Neuronal stem cell (in vitro differentiated cells): ENCODE measurements around the gene IFNB1.

Experiments
- DNase-seq: peaks from one replicate; pipeline ENCODE4 v3.0.0-alpha.2; 2013; ENCODE audit warnings: low spot score
- H2AFZ ChIP-seq: one replicate; pipeline ENCODE4 v1.6.1; 2013; ENCODE audit warnings: mild to moderate bottlenecking, low read length, inconsistent platforms
- H2AK5ac ChIP-seq: 2 replicates; pipeline ENCODE4 v1.6.1; 2013; ENCODE audit warnings: low read depth, mild to moderate bottlenecking, inconsistent platforms, low read length, moderate library complexity, mixed read lengths
- H2BK120ac ChIP-seq: 2 replicates; pipeline ENCODE4 v1.6.1; 2013; ENCODE audit warnings: low read depth, mild to moderate bottlenecking, inconsistent platforms, low read length, moderate library complexity, mixed read lengths
- H2BK12ac ChIP-seq: one replicate; pipeline ENCODE4 v1.6.1; 2013; ENCODE audit warnings: low read length, inconsistent platforms
- H2BK15ac ChIP-seq: 2 replicates; pipeline ENCODE4 v1.6.1; 2013; ENCODE audit warnings: mild to moderate bottlenecking, low read length, inconsistent platforms, mixed read lengths
- H2BK5ac ChIP-seq: one replicate; pipeline ENCODE4 v1.6.1; 2013; ENCODE audit warnings: inconsistent platforms, mild to moderate bottlenecking, low read length, moderate library complexity
- H3K14ac ChIP-seq: one replicate; pipeline ENCODE4 v1.6.1; 2013; ENCODE audit warnings: low read length, inconsistent platforms
- H3K18ac ChIP-seq: 2 replicates; pipeline ENCODE4 v1.6.1; 2013; ENCODE audit warnings: low read length, inconsistent platforms
- H3K23ac ChIP-seq: 2 replicates; pipeline ENCODE4 v1.6.1; 2013; ENCODE audit warnings: low read depth, mild to moderate bottlenecking, mixed read lengths, low read length, inconsistent platforms; ENCODE audit not compliant: poor library complexity
- H3K27ac ChIP-seq: replicated peaks from 3 replicates; pipeline ENCODE4 v1.5.1; 2013; ENCODE audit warnings: low read length, inconsistent platforms
- H3K27me3 ChIP-seq, 3 experiments: 2 replicates each; pipeline ENCODE4 v1.6.1; 2013; ENCODE audit warnings: low read length in 3 of 3, mild to moderate bottlenecking in 2 of 3, inconsistent platforms in 1 of 3, low read depth in 1 of 3, mixed read lengths in 1 of 3, moderate library complexity in 1 of 3; ENCODE audit not compliant: control insufficient read depth in 3 of 3, insufficient read depth in 3 of 3
- H3K36me3 ChIP-seq, 2 donors: replicated peaks in 1 of 2; 2 replicates each; pipeline ENCODE4 v1.6.1; 2013; ENCODE audit warnings: low read length in 2 of 2; ENCODE audit not compliant: control insufficient read depth in 2 of 2, insufficient read depth in 2 of 2
- H3K4ac ChIP-seq: 2 replicates; pipeline ENCODE4 v1.6.1; 2013; ENCODE audit warnings: inconsistent platforms, mild to moderate bottlenecking, low read length, moderate library complexity
- H3K4me1 ChIP-seq, 2 donors: 1 replicate in 1 of 2; 2 replicates in 1 of 2; pipeline ENCODE4 v1.6.1; 2013; ENCODE audit warnings: low read length in 2 of 2, low read depth in 1 of 2; ENCODE audit not compliant: control insufficient read depth in 2 of 2, insufficient read depth in 1 of 2
- H3K4me2 ChIP-seq: one replicate; pipeline ENCODE4 v1.6.1; 2013; ENCODE audit warnings: mild to moderate bottlenecking, low read length, inconsistent platforms; ENCODE audit not compliant: insufficient read depth, poor library complexity, severe bottlenecking
- H3K4me3 ChIP-seq, 2 donors: 2 replicates each; pipeline ENCODE4 v1.5.1; 2013; ENCODE audit warnings: low read length in 2 of 2, mild to moderate bottlenecking in 2 of 2, inconsistent platforms in 1 of 2, moderate library complexity in 1 of 2
- H3K79me1 ChIP-seq: one replicate; pipeline ENCODE4 v1.6.1; 2013; ENCODE audit warnings: low read depth, mild to moderate bottlenecking, inconsistent platforms, low read length, moderate library complexity
- H3K9ac ChIP-seq: one replicate; pipeline ENCODE4 v1.6.1; 2013; ENCODE audit warnings: mild to moderate bottlenecking, low read depth, low read length, inconsistent platforms; ENCODE audit not compliant: poor library complexity
- H3K9me3 ChIP-seq, 2 donors: replicated peaks in 1 of 2; 2 replicates each; pipeline versions ENCODE3 to v1.6.1; 2013; ENCODE audit warnings: low read length in 2 of 2, mild to moderate bottlenecking in 2 of 2, inconsistent platforms in 1 of 2, low read depth in 1 of 2, mixed read lengths in 1 of 2, moderate library complexity in 1 of 2; ENCODE audit not compliant: control insufficient read depth in 2 of 2, insufficient read depth in 1 of 2
- H4K8ac ChIP-seq: one replicate; pipeline ENCODE4 v1.6.1; 2013; ENCODE audit warnings: low read depth, mild to moderate bottlenecking, inconsistent platforms, low read length, moderate library complexity
- H4K91ac ChIP-seq: one replicate; pipeline ENCODE4 v1.6.1; 2013; ENCODE audit warnings: low read length, low read depth, mild to moderate bottlenecking, inconsistent platforms; ENCODE audit not compliant: poor library complexity
- WGBS, 2 donors: extraction: QIAGEN DNeasy Blood & Tissue Kit; methylation state at CpG; one replicate each; pipeline ENCODE4 v1.1.7; 2013; ENCODE audit warnings: missing lambda C conversion rate in 2 of 2, mixed read lengths in 1 of 2; ENCODE audit not compliant: insufficient read length in 2 of 2, insufficient replicate concordance in 1 of 2; ENCODE audit errors: extremely low coverage in 2 of 2; 5-methylcytosine and 5-hydroxymethylcytosine counted together

Gene IFNB1

DNA sequence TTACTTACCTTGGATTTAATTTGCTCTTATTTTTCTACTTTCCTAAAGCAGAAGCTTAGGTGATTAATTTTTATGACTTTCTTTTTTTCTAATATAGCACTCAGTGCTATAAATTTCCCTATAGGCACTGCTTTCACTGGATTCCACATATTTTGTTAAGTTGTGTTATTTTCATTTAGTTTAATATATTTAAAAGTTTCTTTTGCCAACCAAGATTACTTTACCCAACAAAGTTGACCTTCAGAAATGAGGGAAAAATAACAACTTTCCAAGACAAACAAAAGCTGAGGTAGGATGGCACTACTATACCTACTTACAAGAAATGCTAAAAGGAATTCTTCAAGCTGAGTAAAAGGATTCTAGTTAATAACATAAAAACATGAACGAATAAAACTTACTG is 8.8 kb upstream of the IFNB1 start:
- Histone ChIP-seq H2AFZ (no peak overlapping the region), H2BK120ac (no peak overlapping the region), H2AK5ac (no peak overlapping the region), H3K14ac (no peak overlapping the region), H3K4me1 (peaks cover 0 to 1% of the 10 kb centered on the region in 2 donors), H3K4ac (no peak overlapping the region), H3K27ac (no peak overlapping the region), H3K4me3 (no peak overlapping the region), H4K8ac (no peak overlapping the region), H3K9me3 (peaks cover 3 to 4% of the 10 kb centered on the region in 2 donors), H3K18ac (no peak overlapping the region), H3K27me3 (no peaks in the 10 kb centered on the region), H3K36me3 (no peaks in the 10 kb centered on the region), H3K23ac (no peak overlapping the region), H3K9ac (no peak overlapping the region), H2BK12ac (no peak overlapping the region), H3K4me2 (no peak overlapping the region), H3K79me1 (no peaks in the 10 kb centered on the region), H2BK15ac (no peak overlapping the region), H2BK5ac (no peak overlapping the region), H4K91ac (no peak overlapping the region)
- DNase-seq = no peak
- WGBS, 2 donors = no CpG with 5 or more reads among the region's 1 CpG

GRCh38 chr9:21085005-21085404 is 7.3 kb upstream of the IFNB1 start:
- Histone ChIP-seq H3K4me1 (peaks cover 0 to 3% of the 10 kb centered on the region in 2 donors), H3K9ac (no peak overlapping the region), H2BK120ac (no peak overlapping the region), H2AFZ (no peak overlapping the region), H2BK12ac (no peak overlapping the region), H2AK5ac (no peak overlapping the region), H3K27ac (no peak overlapping the region), H2BK5ac (no peak overlapping the region), H3K4me3 (no peak overlapping the region), H3K23ac (no peak overlapping the region), H3K4me2 (no peak overlapping the region), H3K4ac (no peak overlapping the region), H3K14ac (no peak overlapping the region), H3K36me3 (no peaks in the 10 kb centered on the region), H2BK15ac (no peak overlapping the region), H4K8ac (no peak overlapping the region), H3K18ac (no peak overlapping the region), H3K79me1 (no peaks in the 10 kb centered on the region), H4K91ac (no peak overlapping the region), H3K9me3 (peaks cover 3 to 4% of the 10 kb centered on the region in 2 donors), H3K27me3 (no peaks in the 10 kb centered on the region)
- DNase-seq = no peak
- no CpG with 5 or more reads among the region's 1 CpG for WGBS, 2 donors

- H3K14ac ChIP-seq = no peak overlapping the region
- H3K36me3 ChIP-seq = no peaks in the 10 kb centered on the region
- no peak overlapping the region for H3K4me2 ChIP-seq
- H3K27ac ChIP-seq = no peak overlapping the region
- no peak overlapping the region for H4K8ac ChIP-seq
- H2BK120ac ChIP-seq = no peak overlapping the region
- H2AK5ac ChIP-seq = no peak overlapping the region
- H2BK15ac ChIP-seq = no peak overlapping the region
- H2AFZ ChIP-seq = no peak overlapping the region
- H3K27me3 ChIP-seq = no peaks in the 10 kb centered on the region
- H3K4ac ChIP-seq = no peak overlapping the region
- DNase-seq = no peak
- no peaks in the 10 kb centered on the region for H3K79me1 ChIP-seq
- H3K9me3 ChIP-seq = peaks cover 3 to 4% of the 10 kb centered on the region in 2 donors
- H2BK12ac ChIP-seq = no peak overlapping the region
- no peak overlapping the region for H4K91ac ChIP-seq
- peaks cover 0 to 3% of the 10 kb centered on the region in 2 donors for H3K4me1 ChIP-seq
- no peak overlapping the region for H3K18ac ChIP-seq
- no peak overlapping the region for H3K4me3 ChIP-seq
- H3K23ac ChIP-seq = no peak overlapping the region
- H2BK5ac ChIP-seq = no peak overlapping the region
- no peak overlapping the region for H3K9ac ChIP-seq
These were observed 6.6 kb upstream of the IFNB1 start for GRCh38 chr9:21084242-21084850.

DNA sequence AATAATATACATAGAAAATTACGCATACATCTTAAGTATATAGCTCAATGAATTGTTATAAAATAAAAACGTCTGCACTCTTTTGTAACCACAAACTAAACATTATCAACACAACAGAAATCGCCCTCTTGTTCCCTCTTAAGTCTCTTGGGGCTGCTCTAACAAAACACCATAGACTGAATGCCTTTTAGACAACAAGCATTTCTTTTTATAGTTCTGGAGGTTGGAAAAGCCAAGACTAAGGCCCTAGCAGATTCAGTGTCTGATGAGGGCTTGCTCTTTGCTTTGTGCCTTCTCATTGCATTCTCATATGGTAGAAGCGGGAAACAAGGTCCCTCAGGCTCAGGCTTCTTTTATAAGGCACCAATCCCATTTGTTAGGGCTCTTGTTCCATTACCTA is 4.9 kb upstream of the IFNB1 start:
- WGBS, 2 donors = no CpG with 5 or more reads among the region's 4 CpGs
- H2BK15ac ChIP-seq = no peak overlapping the region
- H3K27me3 ChIP-seq = no peaks in the 10 kb centered on the region

More for the DNA sequence above, 4.9 kb upstream of the IFNB1 start:
- H3K4ac ChIP-seq = no peak overlapping the region
- H2AK5ac ChIP-seq = no peak overlapping the region
- H2BK5ac ChIP-seq = no peak overlapping the region
- no peak overlapping the region for H2BK120ac ChIP-seq
- H4K91ac ChIP-seq = no peak overlapping the region
- no peaks in the 10 kb centered on the region for H3K79me1 ChIP-seq
- peak overlapping the region; percentile 25 for H2AFZ ChIP-seq
- H3K18ac ChIP-seq = no peak overlapping the region
- no peak overlapping the region for H2BK12ac ChIP-seq
- no peaks in the 10 kb centered on the region for H3K36me3 ChIP-seq
- H3K14ac ChIP-seq = no peak overlapping the region
- no peak overlapping the region for H3K23ac ChIP-seq
- H3K4me2 ChIP-seq = no peak overlapping the region
- H3K27ac ChIP-seq = no peak overlapping the region
- no peak overlapping the region for H3K9ac ChIP-seq
- DNase-seq = no peak
- no peak overlapping the region for H4K8ac ChIP-seq
- H3K4me1 ChIP-seq = peaks cover under 1 to 4% of the 10 kb centered on the region in 2 donors
- H3K9me3 ChIP-seq = peaks cover 3 to 4% of the 10 kb centered on the region in 2 donors
- H3K4me3 ChIP-seq = no peak overlapping the region
